NCI-H82 treated with DMSO at 0.1 percent for 48 hours (cell line): ENCODE data around the gene CCDC61.

ENCODE experiments used
- DNase-seq: peaks from one replicate; lab custom pipeline; 2025; ENCODE audit not compliant: unreplicated experiment; lab: John Stamatoyannopoulos, UW

CCDC61 gene, protein sequence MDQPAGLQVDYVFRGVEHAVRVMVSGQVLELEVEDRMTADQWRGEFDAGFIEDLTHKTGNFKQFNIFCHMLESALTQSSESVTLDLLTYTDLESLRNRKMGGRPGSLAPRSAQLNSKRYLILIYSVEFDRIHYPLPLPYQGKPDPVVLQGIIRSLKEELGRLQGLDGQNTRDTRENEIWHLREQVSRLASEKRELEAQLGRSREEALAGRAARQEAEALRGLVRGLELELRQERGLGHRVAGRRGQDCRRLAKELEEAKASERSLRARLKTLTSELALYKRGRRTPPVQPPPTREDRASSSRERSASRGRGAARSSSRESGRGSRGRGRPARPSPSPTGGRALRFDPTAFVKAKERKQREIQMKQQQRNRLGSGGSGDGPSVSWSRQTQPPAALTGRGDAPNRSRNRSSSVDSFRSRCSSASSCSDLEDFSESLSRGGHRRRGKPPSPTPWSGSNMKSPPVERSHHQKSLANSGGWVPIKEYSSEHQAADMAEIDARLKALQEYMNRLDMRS

GRCh38 chr19:45994998-45995714 is at the start of gene CCDC61:
TSS of gene CCDC61 (plus strand) at chr19:45995467. CDS start at chr19:46003019, 7,552 bp downstream.
- peak; percentile 100 for DNase-seq

GRCh38 chr19:45947926-45948325 is 47.3 kb upstream of the CCDC61 start:
- DNase-seq = no peak

DNA sequence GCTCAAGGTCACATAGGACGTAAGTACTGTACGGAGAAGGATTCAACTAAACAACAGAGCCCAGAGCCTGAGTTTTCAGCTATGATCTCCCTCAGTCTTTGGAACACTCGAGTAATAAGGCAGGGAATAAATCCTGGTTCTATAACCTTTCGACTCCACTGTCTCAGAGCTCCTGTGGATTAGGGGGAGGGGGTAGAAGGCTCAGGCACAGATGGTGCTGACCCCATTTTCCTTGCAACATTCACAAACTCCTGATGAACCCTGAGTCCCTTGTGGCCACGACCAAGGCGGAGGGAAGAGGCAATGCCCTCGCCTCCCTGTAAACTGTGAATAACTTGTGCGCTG is 43.0 kb upstream of the CCDC61 start:
- peak; percentile 40 for DNase-seq

DNA sequence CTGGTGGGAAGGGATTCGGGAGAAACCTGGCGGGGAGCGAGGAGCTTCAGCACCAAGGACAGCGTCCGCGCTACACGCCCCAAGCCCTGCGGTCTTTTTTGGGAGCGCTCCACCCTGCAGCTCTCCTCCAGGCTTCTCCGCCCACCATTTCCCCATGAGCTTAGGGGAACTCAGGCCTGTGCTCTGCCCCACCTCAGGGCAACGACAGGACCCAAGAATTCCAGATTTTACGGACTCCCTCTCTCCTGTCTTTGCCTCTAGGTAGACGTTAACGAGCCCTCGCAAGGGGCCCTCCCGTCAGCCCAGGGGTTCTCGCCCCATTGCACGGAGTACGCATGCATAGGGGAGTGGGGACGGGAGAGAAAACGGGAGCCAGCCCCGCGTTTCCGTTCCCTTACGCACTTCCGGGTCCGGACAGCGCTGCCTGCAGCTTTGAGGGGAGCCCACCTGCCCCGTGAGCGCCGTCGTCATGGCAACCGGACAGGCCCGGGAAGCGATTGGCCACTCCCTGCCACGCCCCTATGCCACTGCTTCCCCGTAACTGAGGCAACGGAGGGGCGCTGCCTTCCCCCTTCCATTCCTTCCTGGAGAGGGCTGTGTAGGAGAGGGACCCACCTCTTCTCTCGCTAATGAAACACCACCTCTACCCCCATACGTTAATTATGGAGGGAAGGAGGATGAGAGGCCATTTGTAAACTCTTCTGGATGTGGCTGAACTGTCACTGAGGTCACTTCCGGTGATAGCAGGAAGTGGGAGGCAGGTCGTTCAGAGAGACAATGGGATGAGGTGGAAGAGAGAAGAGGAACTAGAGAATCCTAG is 42.4 kb upstream of the CCDC61 start:
- DNase-seq = peak; percentile 86

DNA sequence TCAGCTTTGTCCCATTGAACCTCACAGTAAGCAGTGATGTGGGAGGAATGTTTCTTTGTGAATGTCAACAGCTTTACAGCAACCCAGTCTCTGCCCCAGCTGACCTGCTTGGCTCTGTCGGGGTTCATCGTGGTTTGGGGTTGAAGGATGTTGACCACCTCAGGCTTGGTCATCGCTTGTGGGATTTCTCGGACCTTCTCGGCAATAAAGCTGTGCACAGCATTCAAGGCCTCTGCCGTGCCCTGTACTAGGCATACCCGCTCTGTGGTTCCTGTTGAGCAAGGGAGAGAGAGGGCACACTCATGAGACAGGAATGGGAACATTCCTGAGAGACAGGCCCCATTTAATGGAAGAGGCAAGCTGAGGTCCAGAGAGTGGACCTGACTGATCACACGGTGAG is 41.6 kb upstream of the CCDC61 start:
- no peak for DNase-seq

GRCh38 chr19:45954156-45954555 is 41.1 kb upstream of the CCDC61 start:
- DNase-seq = no peak

- no peak for DNase-seq
Observed at GRCh38 chr19:45955905-45956608, 39.2 kb upstream of the CCDC61 start.

DNA sequence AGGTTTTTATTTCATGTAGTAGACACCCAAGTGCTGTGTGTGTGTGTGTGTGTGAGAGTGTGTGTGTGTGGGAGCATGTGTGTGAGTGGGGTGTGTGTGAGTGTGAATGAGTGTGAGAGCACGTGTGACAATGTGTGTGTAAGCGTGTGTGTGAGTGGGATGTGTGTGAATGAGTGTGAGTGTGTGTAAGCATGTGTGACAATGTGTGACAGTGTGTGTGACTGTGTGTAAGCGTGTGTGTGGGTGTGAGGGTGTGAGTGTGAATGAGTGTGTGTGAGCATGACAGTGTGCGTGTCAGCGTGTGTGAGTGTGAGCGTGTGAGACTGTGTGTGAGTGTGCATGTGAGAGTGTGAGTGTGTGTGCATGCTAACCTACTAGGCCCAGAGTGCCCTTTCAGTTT is 36.9 kb upstream of the CCDC61 start:
- DNase-seq = no peak

GRCh38 chr19:45958769-45959516 is 36.3 kb upstream of the CCDC61 start:
- DNase-seq = no peak

DNA sequence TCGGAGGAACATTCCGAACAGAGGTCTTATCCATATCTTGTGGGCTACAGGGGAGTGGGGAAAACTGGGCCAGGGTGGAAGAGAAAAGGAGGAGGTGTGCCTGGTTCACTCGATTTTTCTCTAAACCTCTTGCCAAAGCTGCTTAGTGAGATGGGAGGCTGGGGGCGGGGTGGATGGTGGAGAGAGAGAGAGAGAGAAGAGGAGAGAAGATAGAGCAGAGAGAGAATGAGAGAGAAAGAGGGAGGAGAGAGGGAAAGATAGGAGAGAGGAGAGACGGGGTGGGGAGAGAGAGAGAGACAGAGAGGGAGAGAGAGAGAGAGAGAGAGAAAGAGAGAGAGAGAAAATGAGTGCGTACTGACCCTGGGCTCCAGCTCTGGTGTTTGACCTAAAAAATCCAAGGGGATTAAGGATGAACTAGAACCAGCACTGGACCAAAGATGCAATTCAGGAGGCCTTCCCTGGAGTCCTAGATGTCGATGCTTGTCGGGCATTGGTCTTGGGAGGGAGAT is 35.7 kb upstream of the CCDC61 start:
- peak; percentile 13 for DNase-seq

DNA sequence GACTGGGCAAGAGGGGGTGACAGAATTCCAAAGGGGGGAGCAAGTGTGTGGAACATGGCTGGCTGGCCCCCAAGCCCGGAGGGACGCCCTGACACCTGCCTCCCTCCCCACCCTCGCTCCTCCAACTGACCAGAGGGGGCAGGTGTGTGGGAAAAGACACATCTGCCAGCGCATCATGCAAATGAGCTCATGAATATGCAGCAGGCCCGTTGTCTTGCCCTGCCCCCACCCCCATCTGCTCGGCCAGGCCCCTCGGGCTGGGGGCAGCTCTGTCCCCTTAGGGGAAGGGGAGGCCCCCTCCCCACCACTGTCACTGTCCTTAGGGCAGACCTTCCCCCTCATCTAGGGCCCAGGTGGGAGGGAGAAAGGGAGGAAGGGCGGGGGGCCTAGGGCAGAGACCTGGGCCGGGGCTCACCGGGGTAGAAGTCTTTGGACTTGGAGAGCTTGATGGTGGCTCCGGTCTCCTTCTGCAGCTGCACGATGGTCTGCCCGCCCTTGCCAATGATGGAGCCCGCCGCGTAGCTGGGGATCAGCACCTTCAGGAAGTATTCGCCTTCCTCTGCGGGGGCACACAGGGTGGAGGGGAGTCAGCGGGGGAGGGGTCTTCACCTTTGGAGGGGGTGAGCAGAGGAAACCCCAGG is 34.6 kb upstream of the CCDC61 start:
- peak; percentile 21 for DNase-seq

GRCh38 chr19:45962021-45962420 is 33.2 kb upstream of the CCDC61 start:
- no peak for DNase-seq

- DNase-seq = no peak
Observed at GRCh38 chr19:45967246-45967645, 28.0 kb upstream of the CCDC61 start.

GRCh38 chr19:45968626-45969025 is 26.6 kb upstream of the CCDC61 start:
- DNase-seq = no peak

DNA sequence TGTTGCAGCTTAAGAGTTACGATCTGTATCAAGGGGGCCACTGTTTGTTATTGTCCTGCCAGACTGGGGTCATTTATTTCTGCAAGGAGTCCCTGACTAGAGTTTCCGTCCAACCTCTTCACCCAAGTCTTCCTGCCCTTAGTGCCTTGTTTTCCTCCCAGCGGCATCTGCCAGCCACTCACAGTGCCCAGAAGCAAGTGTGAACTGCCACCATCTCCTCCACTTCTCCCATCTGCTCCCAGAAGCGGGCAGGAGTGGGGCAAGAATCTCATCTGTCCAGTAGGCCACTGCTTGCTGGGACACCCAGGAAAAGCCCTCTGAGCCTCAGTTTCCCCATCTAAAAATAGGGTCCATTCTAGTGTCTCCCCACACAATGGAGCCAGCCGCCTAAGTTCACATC is 25.6 kb upstream of the CCDC61 start:
- no peak for DNase-seq

DNA sequence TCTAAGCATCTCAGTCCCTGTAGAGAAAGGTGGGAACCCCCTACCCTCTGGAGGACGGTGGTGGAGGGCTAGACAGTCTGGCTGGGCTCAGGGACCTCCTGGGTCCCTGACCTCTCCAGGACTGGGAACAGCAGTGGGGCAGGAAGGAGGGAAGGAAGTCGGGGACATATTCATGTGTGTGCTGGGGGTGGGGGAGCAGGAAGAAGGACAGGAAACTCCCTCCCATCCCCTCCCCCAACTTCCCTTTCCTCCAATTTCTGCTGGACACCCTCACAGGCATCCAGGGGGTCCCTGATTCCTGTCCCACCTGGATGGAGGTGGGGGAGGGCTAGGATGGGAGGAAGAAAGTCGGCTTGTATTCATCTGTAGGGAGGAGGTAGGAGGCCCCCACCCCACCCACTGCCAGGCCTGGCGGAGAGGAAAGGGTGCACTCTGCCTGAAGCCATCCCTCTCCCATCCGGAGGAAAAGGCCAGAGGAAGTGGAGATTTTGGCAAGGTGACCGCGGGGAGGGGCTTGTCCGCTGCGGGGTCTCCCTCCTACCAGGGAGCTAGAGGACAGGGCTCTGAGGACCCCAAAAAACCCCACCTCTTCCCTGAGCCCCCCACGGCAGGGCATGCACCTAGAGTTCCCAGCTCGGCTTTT is 23.9 kb upstream of the CCDC61 start:
- no peak for DNase-seq

GRCh38 chr19:45972081-45972946 is 23.0 kb upstream of the CCDC61 start:
- no peak for DNase-seq

- no peak for DNase-seq
Observed at GRCh38 chr19:45972947-45973540, 22.2 kb upstream of the CCDC61 start.
